ENCODE measurements around the gene MARK3.
A peak's percentile ranks its signal among the peaks of the same experiment; 100 is the strongest.
"Not testable (repeated sequence)": the region's sequence is repeated elsewhere in the genome, so short reads cannot be mapped to it uniquely, and the experiment has no call there.

Gene MARK3

DNA sequence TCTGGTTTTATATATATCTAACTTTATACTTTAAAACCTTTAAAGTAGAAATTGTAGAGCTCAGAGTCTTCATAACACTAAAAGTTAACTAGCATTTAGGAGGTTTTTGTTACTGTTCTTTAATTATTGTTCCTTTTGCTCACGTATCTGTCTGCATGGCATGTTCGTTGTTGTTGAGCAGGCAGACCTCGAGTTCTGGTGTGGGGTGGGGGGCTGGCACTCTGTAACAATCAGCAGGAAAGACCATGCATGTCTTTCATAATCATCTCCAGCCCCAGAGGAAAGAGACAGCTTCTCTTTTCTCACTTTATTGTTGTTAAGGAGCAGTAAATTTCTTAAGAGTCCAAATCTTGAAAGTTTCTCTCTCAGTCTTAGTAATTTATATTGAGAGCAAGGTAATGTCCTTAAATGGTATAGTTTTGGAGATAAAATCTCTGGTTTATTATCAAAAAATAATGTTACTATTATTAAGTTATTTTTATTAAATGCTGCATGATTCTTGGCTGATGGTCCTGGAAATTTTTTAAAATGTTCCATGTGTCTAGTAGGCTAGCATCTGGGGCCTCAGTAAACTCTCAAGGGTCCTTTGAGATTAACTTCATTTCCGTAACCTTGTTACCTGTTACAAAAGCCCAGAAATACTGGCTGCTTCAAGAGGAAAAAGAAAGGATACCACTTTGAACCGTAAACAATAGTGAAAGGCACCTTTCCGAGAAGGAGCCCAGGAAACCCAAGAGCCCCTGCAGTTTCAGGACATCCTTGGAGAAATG, 107.1 kb downstream of the MARK3 start:
- DNase-seq = no peak

DNA sequence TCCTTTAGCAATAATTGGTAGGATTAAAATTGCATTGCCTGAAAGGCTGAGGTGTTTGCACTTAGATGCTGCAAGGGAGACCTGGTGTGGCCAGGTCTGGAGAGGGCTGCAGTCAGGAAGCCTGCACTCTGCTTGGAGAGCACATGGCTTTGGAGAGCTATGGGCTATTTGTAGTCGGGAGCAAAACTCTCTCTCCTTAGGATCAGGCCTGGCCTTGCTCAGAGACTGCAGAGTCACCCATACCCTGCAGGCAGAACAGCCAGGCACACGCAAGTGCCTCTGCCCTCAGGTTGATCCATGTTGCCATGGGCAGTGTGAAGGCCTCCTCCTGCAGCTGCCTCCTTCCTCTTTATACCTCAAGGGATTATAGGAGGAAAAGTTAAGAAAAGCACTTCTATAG, 110.6 kb downstream of the MARK3 start:
- DNase-seq = no peak

- DNase-seq = no peak
Observed at GRCh38 chr14:103496776-103497175, 111.6 kb downstream of the MARK3 start.

DNA sequence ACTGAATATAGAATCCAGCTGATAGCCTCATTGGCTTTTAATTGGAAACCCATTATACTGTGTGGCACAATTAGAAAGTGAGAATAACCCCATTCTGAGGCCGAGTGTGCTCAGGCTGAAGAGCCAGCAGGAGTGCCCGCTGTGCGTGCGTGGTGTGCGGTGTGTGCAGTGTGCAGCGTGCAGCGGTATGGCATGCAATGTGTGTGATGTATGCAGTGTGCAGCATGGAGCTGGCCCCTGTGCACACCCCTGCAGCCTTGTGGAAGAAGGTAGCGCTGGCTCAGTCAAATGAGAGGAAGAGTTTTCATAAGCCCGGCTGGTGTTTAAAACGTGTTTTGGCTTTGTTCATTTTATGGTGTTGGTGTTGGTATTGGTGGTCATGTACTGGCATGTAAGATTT, 114.5 kb downstream of the MARK3 start:
- DNase-seq = no peak

- DNase-seq = peak; percentile 85
Observed at GRCh38 chr14:103500148-103500990, 115.2 kb downstream of the MARK3 start.

DNA sequence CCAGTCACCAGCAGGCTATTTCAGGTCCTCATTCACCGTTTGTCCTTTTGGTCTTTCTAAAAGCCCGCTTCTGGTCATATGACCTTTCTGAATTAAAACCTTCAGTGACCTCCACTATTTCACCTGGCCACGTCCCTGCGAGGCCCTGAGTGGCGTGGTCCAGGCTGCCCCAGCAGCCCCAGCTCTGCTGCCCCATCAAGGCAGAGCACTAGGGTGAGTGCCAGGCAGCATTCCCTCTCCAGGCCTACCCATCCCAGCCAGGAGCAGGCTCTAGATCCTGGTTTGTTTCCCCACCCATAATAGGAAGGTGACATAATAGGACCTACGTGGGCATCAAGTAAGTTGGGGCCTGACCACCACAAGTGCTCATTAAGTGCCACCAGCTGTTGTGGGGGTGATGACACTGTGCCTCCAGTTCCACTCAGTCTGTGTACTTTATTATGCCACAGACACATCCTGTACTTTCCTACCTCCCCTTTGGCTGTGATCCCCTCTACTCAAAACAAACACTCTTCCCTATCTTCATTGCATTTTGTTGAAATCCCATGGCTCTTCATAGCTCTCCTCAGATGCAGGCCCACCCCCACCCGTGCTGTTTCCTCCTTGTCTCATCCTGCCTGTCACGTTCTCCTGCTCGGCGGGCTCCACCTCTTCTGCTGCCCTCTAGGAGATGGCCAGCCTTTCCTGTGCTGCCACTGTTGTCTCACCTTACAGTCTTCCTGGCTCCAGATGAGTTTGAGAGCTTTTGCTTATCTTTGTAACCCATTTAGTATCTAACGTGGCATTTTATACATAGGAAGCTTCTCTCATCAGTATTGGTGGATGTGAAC, 116.0 kb downstream of the MARK3 start:
- DNase-seq = no peak

DNA sequence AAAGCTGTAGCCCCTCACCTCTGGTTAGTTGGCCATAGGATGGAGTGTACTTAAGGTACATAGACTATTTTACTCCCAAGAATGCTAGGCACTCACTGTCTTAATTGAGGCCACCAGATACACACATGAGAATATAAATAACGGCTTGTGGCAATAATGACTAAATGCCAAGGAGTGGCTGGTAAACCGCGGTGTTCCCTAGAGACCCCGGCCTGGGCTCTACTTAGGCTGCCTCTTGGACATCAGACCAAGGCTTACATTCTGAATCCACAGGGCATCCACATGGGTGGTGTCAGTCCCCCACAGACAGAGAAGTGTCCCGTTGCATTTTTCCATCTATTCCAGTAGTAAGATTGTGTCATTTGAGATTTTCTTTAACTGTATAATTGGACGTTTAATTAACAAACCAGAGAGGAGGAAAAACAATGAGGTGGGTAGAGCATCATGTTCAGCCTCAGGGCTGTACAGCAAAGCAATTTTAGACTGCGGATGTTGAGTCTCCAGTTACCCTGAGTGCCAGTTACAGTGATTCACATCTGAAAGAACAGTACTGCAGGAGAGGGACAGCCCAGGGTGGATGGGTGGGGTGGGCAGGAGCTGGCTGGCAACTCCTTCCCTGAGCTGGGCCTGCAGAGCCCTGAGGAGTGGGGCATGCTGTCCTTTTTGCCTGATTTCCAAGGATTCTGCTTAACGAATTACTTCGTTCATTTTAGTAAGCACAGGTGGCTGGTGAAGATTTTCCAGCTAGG, 116.9 kb downstream of the MARK3 start:
- no peak for DNase-seq

DNA sequence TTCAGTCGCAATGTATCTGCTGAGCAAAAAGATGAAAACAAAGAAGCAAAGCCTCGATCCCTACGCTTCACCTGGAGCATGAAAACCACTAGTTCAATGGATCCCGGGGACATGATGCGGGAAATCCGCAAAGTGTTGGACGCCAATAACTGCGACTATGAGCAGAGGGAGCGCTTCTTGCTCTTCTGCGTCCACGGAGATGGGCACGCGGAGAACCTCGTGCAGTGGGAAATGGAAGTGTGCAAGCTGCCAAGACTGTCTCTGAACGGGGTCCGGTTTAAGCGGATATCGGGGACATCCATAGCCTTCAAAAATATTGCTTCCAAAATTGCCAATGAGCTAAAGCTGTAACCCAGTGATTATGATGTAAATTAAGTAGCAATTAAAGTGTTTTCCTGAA, 117.7 kb downstream of the MARK3 start:
- DNase-seq = no peak

DNA sequence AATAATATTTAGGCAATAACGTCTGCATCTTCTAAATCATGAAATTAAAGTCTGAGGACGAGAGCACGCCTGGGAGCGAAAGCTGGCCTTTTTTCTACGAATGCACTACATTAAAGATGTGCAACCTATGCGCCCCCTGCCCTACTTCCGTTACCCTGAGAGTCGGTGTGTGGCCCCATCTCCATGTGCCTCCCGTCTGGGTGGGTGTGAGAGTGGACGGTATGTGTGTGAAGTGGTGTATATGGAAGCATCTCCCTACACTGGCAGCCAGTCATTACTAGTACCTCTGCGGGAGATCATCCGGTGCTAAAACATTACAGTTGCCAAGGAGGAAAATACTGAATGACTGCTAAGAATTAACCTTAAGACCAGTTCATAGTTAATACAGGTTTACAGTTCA, 118.1 kb downstream of the MARK3 start:
- DNase-seq = no peak

- no peak for DNase-seq
Observed at GRCh38 chr14:103504991-103505565, 119.9 kb downstream of the MARK3 start.

GRCh38 chr14:103507751-103508150, 122.5 kb downstream of the MARK3 start:
- DNase-seq = no peak

DNA sequence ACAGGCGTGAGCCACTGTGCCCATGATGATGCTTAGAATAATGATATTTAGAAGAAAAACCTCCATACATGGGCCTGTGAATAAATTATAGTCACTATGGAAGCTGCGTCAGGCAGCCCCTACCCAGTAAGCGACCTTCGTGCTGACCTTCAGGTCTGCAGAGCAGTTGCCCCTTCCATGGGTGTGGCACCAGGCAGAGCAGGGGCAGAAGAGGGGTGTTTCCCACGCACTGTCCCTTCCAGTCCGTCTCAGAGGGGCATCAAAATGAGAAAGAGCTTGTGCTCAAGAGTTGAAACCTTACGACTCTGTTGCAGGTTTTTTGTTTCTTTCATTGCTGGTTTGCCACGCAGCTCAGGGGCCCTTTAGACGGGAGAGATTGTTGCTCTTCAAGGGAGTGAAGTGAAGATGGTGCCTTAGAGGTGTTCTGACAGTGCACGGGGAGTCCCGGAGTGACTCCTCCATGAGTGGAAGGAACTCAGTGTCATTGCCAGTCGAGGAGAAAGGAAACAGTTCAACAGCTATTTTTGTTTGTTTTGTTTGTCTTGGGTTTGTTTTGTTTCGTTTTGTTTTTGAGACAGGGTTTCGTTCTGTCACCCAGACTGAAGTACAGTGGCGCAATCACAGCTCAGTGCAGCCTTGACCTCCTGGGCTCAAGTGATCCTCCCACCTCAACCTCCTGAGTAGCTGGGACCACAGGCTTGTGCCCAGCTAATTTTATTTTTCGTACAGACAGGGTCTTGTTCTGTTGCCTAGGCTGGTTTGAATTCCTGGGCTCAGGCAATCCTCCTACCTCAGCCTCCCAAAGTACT, 123.5 kb downstream of the MARK3 start:
- no peak for DNase-seq

- no peak for DNase-seq
Observed at GRCh38 chr14:103509864-103510723, 124.9 kb downstream of the MARK3 start.

GRCh38 chr14:103510724-103511693, 125.8 kb downstream of the MARK3 start:
- no peak for DNase-seq

DNA sequence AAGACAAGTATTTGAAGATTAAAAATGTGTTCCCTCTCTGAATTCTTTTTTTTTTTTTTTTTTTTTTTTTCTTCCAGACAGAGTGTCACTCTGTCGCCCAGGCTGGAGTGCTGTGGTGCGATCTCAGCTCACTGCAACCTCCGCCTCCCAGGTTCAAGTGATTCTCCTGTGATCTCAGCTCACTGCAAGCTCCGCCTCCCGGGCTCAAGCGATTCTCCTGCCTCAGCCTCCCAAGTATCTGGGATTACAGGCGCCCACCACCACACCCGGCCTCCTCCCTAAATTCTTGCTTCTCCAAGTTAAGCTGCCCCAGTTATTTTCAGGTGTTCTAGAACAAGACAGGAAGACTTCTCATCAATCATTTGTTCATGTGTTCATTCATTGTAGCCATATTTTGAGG, 127.0 kb downstream of the MARK3 start:
- DNase-seq = not testable (repeated sequence)

GRCh38 chr14:103512701-103513611, 127.7 kb downstream of the MARK3 start:
- DNase-seq = no peak

DNA sequence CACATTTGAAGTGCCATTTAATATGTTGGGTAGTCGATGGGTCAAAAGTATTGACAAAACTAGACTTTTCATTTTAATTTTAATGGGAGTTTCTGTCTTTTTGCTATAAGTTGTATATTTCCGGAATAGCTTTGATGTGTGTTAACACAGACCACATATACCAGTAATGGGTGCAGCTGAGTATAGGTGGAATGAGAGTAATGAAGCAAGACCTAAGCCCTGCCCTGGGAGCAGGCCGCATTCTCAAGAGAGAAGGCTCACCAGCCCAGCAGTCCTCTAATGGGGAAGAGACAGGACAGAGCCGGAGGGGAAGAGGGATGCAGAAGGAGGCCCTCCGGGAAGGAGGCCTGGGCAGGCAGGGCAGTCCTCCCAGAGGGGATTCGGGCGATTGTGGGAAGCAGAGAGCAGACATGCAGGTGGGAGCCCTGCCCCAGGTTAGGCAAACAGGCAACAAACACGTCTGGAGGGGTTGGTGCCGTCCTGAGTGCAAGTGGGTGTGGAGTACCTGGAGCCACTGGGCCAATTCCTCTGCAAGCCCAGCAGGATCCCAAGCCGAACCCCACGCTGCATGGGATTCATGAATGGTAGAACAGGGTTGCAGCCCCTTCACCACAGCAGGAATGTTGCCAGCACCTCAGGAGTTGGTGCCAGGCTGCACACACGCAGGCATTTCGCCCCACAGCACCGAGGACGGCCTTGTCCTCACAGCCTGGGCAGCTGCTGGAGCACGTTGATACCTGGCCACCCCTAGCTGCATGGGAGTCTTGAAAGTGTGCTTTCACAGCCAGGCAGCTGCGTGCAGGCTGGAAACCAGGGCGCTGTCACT, 129.6 kb downstream of the MARK3 start:
- no peak for DNase-seq

Measured in stimulated activated CD4-positive, alpha-beta T cell treated with anti-CD3 and anti-CD28 coated beads, Interleukin-2, amount 100 ng/mL, for 24 hours (primary cell).